Retinal pigment epithelial cell (primary cell): ENCODE results near the gene CUL5.

Source experiments
- DNase-seq: peaks from one replicate; pipeline ENCODE4 v3.0.0-alpha.2; 2010; ENCODE audit warnings: low read depth
- H3K4me3 ChIP-seq: 2 replicates; pipeline ENCODE4 v1.5.1; 2011; ENCODE audit warnings: mild to moderate bottlenecking, low read length, control low read depth, moderate library complexity
- TF ChIP-seq, protein P1 (sequence below): conservative IDR thresholded peaks from 2 replicates; pipeline ENCODE4 v1.5.1; 2011; ENCODE audit warnings: low read depth, low read length, control low read depth, inconsistent platforms

The CUL5 gene

DNA sequence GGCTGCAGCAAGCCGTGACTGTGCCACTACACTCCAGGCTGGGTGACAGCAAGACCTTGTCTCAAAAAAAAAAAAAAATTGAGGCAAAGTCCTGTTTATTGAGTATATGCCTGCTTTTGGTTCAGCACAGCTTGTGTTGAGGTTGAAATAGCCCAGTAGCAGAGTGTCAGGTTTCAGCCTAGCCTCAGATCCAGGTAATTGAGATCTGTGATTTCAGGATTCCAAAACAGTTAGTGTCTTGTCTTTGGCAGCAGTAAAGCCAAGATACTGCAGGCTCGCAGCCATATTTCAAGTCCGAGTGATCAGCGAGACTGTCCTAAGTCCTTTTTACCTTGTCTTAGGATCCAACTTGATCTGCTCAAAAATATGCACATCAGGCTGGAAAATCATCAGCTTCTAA, 27.0 kb downstream of the CUL5 start:
- TF ChIP-seq, protein P1, sequence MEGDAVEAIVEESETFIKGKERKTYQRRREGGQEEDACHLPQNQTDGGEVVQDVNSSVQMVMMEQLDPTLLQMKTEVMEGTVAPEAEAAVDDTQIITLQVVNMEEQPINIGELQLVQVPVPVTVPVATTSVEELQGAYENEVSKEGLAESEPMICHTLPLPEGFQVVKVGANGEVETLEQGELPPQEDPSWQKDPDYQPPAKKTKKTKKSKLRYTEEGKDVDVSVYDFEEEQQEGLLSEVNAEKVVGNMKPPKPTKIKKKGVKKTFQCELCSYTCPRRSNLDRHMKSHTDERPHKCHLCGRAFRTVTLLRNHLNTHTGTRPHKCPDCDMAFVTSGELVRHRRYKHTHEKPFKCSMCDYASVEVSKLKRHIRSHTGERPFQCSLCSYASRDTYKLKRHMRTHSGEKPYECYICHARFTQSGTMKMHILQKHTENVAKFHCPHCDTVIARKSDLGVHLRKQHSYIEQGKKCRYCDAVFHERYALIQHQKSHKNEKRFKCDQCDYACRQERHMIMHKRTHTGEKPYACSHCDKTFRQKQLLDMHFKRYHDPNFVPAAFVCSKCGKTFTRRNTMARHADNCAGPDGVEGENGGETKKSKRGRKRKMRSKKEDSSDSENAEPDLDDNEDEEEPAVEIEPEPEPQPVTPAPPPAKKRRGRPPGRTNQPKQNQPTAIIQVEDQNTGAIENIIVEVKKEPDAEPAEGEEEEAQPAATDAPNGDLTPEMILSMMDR = no peak
- no peak overlapping the region for H3K4me3 ChIP-seq
- no peak for DNase-seq

GRCh38 chr11:108037211-108037610, 28.5 kb downstream of the CUL5 start:
- H3K4me3 ChIP-seq = no peak overlapping the region
- no peak for DNase-seq
- TF ChIP-seq, protein P1 = no peak

DNA sequence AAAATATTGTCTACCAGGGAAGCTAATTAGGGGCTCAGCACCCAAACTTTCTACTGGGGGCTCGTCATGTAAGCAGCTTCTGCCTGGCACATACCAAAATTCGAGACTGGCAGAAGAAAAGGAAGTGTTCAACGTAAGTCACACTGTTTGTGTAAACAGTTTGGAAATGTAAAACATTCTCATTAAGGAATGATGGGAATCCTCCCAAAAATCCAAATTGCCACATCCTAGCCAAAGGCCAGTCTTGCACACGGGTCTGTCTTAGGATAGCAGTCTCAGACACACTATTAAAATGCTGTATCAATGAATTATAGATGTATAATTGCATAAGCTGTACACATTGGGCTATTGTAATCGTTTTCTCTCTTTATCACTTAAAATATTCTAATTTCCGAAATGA, 28.9 kb downstream of the CUL5 start:
- H3K4me3 ChIP-seq = no peak overlapping the region
- TF ChIP-seq, protein P1 = no peak
- no peak for DNase-seq

- TF ChIP-seq, protein P1 = no peak
These were observed 39.6 kb downstream of the CUL5 start for GRCh38 chr11:108048269-108048668.

DNA sequence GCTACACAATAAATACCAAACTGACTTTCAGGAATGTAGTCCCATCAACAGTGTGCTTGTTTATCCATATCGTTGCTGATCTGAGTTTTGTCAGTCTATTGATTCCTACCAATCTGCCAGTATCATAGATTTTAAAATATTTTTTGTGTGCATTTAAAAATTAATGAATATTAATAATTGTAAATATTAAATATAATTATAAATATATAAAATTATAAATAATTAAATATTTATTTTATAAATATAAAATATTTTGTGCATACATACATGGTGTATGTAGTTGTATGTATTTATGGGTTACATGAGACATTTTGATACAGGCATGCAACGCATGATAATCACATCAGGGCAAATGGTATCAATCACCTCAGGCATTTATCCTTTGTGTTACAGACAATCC, 53.6 kb downstream of the CUL5 start:
- no peak for DNase-seq
- no peak overlapping the region for H3K4me3 ChIP-seq
- TF ChIP-seq, protein P1 = no peak

More at GRCh38 chr11:108048269-108048668, 39.6 kb downstream of the CUL5 start:
- no peak overlapping the region for H3K4me3 ChIP-seq
- no peak for DNase-seq

DNA sequence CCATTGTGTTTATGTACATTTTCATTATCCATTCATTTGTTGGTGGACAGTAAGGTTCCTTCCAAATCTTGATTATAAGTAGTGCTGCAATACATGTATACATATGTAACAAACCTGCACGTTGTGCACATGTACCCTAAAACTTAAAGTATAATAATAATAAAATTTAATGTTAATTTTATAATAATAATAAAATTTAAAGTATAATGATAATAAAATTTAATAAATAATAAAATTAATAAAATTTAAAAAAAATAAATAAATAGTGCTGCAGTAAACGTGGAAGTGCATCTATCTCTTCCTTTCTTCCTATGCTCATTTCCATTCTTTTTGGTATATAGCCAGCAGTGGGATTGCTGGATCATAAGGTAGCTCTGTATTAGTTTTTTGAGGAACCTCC, 54.7 kb downstream of the CUL5 start:
- no peak overlapping the region for H3K4me3 ChIP-seq
- DNase-seq = no peak
- TF ChIP-seq, protein P1 = no peak

GRCh38 chr11:108069947-108070346, 61.2 kb downstream of the CUL5 start:
- no peak for DNase-seq
- no peak overlapping the region for H3K4me3 ChIP-seq
- TF ChIP-seq, protein P1 = no peak
